ENCODE results near the gene USP14.
A peak's percentile ranks its signal among the peaks of the same experiment; 100 is the strongest.

USP14 gene

DNA sequence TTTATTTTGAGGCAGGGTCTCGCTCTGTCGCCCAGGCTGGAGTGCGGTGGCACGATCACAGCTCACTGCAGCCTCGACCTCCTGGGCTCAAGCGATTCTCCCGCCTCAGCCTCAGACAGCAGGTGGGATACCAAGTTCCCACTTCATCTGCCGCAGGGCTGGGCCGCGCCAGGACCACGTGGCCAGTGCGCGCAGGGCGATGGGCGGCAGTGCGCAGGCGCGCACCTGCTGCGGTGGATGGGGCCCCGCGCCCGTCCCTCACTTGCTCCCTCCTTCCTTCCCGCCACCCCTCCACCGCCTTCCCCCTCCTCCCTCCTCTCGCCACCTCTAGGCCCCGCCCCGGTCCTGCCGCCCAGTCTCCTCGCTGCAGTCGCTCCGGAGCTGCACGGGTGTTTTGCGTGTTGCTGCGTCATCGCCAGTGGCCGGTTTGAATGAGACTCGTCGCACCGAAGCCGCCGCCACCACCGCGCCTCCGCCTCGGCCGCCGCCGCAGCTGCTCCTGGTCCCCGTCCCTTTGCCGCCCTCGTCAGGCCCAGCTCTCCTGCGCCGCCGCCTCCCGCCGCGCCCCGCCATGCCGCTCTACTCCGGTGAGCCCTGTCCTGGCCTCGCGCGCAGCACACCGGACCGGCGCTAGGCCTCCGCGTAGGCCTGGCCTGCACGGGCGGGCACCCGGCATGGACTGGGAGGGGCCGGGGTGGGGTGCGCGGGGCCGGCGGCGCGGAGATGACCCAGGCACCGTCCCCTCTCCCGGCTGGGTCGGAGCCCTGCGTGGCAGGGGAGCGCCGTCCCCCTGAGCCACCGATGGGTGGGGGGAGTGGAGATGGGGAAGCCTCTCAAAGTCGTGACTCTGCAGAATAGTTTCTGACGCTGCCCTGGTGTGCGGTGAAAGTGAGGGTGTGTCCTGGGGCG lies at the start of gene USP14 (continued):
- TF ChIP-seq ZBTB26 (tag by site-specific recombination; optimal IDR thresholded peaks at IDR 0.05) (peak; percentile 75), BCL11A (tag by site-specific recombination; IDR thresholded peaks at IDR 0.05; ENCODE audit: low read depth) (no peak), ZNF624 (tag by site-specific recombination; IDR thresholded peaks at IDR 0.05) (no peak), ZNF155 (tag by site-specific recombination; IDR thresholded peaks at IDR 0.05) (no peak), ZNF239 (tag by site-specific recombination; IDR thresholded peaks at IDR 0.05) (no peak), PATZ1 (tag by site-specific recombination; IDR thresholded peaks at IDR 0.05) (peak; percentile 74), ZNF132 (tag by site-specific recombination; IDR thresholded peaks at IDR 0.05; ENCODE audit: borderline replicate concordance) (no peak), ZNF701 (tag by site-specific recombination; IDR thresholded peaks at IDR 0.05) (no peak), ZNF707 (tag by site-specific recombination; IDR thresholded peaks at IDR 0.05) (no peak), ZBTB6 (tag by site-specific recombination; IDR thresholded peaks at IDR 0.05) (no peak), ZNF843 (tag by site-specific recombination; IDR thresholded peaks at IDR 0.05) (peak; percentile 22; the same call in 1 of the 2 replicates), ZNF561 (tag by site-specific recombination; IDR thresholded peaks at IDR 0.05; ENCODE audit: borderline replicate concordance) (peak; percentile 87; the same call in 1 of the 2 replicates), PBX3 (CRISPR knock-in tag; IDR thresholded peaks at IDR 0.05) (peak; percentile 81), ZEB2 (tag by site-specific recombination; IDR thresholded peaks at IDR 0.05) (0 out of 2 replicates have a peak, but pooled peaks have one; percentile 25), ZNF658 (tag by site-specific recombination; IDR thresholded peaks at IDR 0.05) (no peak), ZNF785 (tag by site-specific recombination; IDR thresholded peaks at IDR 0.05) (0 out of 2 replicates have a peak, but pooled peaks have one; percentile 52), ZNF558 (tag by site-specific recombination; IDR thresholded peaks at IDR 0.05) (no peak), ZNF677 (tag by site-specific recombination; IDR thresholded peaks at IDR 0.05) (no peak), ZBTB20 (tag by site-specific recombination; IDR thresholded peaks at IDR 0.05) (no peak; the same call in 1 of the 2 replicates), ZNF416 (tag by site-specific recombination; IDR thresholded peaks at IDR 0.05) (no peak), MZF1 (tag by site-specific recombination; IDR thresholded peaks at IDR 0.05; ENCODE audit: borderline replicate concordance) (no peak), ZNF221 (tag by site-specific recombination; IDR thresholded peaks at IDR 0.05; ENCODE audit: borderline replicate concordance) (no peak), ZBTB8A (tag by site-specific recombination; IDR thresholded peaks at IDR 0.05) (peak; percentile 70)
- TF ChIP-seq, protein P1, sequence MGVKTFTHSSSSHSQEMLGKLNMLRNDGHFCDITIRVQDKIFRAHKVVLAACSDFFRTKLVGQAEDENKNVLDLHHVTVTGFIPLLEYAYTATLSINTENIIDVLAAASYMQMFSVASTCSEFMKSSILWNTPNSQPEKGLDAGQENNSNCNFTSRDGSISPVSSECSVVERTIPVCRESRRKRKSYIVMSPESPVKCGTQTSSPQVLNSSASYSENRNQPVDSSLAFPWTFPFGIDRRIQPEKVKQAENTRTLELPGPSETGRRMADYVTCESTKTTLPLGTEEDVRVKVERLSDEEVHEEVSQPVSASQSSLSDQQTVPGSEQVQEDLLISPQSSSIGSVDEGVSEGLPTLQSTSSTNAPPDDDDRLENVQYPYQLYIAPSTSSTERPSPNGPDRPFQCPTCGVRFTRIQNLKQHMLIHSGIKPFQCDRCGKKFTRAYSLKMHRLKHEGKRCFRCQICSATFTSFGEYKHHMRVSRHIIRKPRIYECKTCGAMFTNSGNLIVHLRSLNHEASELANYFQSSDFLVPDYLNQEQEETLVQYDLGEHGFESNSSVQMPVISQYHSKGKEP (tag by site-specific recombination; IDR thresholded peaks at IDR 0.05), result peak; percentile 62; the same call in 1 of the 2 replicates
- TF ChIP-seq, protein P2, sequence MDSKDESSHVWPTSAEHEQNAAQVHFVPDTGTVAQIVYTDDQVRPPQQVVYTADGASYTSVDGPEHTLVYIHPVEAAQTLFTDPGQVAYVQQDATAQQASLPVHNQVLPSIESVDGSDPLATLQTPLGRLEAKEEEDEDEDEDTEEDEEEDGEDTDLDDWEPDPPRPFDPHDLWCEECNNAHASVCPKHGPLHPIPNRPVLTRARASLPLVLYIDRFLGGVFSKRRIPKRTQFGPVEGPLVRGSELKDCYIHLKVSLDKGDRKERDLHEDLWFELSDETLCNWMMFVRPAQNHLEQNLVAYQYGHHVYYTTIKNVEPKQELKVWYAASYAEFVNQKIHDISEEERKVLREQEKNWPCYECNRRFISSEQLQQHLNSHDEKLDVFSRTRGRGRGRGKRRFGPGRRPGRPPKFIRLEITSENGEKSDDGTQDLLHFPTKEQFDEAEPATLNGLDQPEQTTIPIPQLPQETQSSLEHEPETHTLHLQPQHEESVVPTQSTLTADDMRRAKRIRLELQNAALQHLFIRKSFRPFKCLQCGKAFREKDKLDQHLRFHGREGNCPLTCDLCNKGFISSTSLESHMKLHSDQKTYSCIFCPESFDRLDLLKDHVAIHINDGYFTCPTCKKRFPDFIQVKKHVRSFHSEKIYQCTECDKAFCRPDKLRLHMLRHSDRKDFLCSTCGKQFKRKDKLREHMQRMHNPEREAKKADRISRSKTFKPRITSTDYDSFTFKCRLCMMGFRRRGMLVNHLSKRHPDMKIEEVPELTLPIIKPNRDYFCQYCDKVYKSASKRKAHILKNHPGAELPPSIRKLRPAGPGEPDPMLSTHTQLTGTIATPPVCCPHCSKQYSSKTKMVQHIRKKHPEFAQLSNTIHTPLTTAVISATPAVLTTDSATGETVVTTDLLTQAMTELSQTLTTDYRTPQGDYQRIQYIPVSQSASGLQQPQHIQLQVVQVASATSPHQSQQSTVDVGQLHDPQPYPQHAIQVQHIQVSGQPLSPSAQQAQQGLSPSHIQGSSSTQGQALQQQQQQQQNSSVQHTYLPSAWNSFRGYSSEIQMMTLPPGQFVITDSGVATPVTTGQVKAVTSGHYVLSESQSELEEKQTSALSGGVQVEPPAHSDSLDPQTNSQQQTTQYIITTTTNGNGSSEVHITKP (tag by site-specific recombination; IDR thresholded peaks at IDR 0.05), result peak; percentile 38

Measured in HEK293 (cell line).